Astrocyte of the cerebellum (primary cell): ENCODE data around the gene LZTS2.
A peak's percentile ranks its signal among the peaks of the same experiment; 100 is the strongest.

Source experiments
- DNase-seq: peaks from one replicate; pipeline ENCODE4 v3.0.0-alpha.2; 2011; ENCODE audit warnings: low read depth
- H3K4me3 ChIP-seq: 2 replicates; pipeline ENCODE4 v1.5.1; 2011; ENCODE audit warnings: mild to moderate bottlenecking, low read depth, low read length, moderate library complexity
- in situ Hi-C: cut with HindIII; loops from 2 replicates; pipeline ENCODE4 v1.10.0; 2017; ENCODE audit warnings: low sequenced_read_pairs
- TF ChIP-seq, protein P1 (sequence below): IDR thresholded peaks from 2 replicates; pipeline ENCODE4 v1.5.1; 2012; ENCODE audit warnings: low read length, low read depth, moderate library complexity, mild to moderate bottlenecking; ENCODE audit errors: missing control alignments

The LZTS2 gene

GRCh38 chr10:101046332-101047238 is 47.0 kb downstream of the LZTS2 start:
- DNase-seq, result no peak
- TF ChIP-seq, protein P1, sequence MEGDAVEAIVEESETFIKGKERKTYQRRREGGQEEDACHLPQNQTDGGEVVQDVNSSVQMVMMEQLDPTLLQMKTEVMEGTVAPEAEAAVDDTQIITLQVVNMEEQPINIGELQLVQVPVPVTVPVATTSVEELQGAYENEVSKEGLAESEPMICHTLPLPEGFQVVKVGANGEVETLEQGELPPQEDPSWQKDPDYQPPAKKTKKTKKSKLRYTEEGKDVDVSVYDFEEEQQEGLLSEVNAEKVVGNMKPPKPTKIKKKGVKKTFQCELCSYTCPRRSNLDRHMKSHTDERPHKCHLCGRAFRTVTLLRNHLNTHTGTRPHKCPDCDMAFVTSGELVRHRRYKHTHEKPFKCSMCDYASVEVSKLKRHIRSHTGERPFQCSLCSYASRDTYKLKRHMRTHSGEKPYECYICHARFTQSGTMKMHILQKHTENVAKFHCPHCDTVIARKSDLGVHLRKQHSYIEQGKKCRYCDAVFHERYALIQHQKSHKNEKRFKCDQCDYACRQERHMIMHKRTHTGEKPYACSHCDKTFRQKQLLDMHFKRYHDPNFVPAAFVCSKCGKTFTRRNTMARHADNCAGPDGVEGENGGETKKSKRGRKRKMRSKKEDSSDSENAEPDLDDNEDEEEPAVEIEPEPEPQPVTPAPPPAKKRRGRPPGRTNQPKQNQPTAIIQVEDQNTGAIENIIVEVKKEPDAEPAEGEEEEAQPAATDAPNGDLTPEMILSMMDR, result no peak
- in situ Hi-C loops, result no loop called here
- no peak overlapping the region for H3K4me3 ChIP-seq

DNA sequence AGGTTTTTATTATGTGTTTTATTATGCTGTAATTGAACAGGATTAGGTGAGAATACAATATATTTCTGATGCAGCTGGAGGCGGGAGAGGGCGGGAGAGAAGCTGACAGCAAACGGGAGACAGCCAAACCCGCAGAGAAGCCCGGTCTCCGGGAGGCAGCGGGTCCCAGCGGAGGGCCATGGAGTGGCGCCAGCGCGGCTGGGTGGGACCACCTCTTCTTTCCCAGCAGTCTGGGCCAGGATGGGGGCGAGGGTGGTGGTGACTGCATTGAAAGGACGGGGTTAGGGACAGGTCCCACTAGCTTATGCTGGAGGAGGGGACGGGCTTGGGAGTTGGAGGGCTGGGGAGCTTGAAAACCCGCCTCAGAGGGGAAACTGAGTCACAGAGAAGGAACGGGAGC is 47.7 kb downstream of the LZTS2 start:
- TF ChIP-seq, protein P1, result no peak
- no peak for DNase-seq
- in situ Hi-C loops, result no loop called here
- no peak overlapping the region for H3K4me3 ChIP-seq

DNA sequence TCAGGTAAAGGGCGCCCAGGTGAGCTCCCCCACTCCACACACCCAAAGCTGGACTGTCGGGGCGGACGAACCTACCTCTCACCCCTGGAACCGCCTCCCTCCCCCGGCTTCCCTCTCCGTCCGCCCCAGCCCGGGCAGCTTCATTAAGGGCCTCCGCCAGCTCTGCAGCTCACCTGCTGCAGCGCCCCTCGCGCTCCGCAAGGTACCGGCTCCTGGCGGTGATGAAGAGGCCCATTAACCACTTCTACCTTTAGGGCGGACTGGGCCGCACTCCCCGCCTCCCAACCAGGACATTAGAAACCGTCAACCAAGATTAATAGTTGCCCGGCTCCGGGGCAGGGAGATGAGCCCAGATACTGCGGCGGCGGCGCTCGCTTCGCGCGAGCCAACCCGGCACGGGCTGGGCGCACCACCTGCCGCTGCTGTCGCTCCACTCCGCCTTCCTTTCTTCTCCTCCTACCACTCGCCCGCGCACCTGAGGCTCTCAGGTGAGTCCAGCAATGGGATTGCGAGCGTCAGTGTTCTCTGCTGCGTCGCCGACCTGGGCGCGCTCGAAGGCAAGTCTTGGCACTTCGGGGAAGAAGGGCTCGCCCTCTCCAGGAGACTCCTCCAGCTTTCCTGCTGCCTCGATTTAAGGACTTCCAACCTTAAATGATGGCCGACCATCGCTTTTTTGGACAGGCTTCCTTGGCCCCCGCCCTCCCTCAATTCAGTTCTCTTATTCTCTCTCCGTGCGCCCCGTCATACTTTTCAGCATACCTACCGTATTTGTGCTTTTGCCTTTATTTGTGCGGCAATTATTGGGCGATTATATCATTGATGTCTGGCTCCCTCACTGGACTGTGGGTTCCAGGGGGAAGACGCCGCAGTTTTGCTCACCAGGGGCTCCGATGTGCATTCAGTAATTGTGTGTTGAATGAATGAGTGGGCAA is 48.6 kb downstream of the LZTS2 start:
- in situ Hi-C loops, result no loop called here
- TF ChIP-seq, protein P1, result peak; percentile 5
- DNase-seq, result no peak
- no peak overlapping the region for H3K4me3 ChIP-seq

GRCh38 chr10:101050208-101051069 is 50.8 kb downstream of the LZTS2 start:
- in situ Hi-C loops, result no loop called here
- H3K4me3 ChIP-seq, result peak overlapping the region; percentile 27
- TF ChIP-seq, protein P1, result peak; percentile 86
- DNase-seq, result no peak

GRCh38 chr10:101052285-101052684 is 52.7 kb downstream of the LZTS2 start:
- TF ChIP-seq, protein P1, result no peak
- in situ Hi-C loops, result no loop called here
- peak; percentile 57 for DNase-seq
- H3K4me3 ChIP-seq, result no peak overlapping the region
